AG04449 (cell line): ENCODE data around the gene PPP1R13B.

Experiments used
- CTCF ChIA-PET: fragments of 350-600 bp; formaldehyde crosslinking; extraction: SDS; loops from one replicate; lab custom pipeline; 2021; ENCODE audit warnings: antibody characterized with exemption; lab: Yijun Ruan, JAX
- POLR2A ChIA-PET: fragments of 400-600, 350-600 bp; formaldehyde crosslinking; extraction: SDS; loops from one replicate; lab custom pipeline; 2020; ENCODE audit warnings: antibody characterized with exemption, inconsistent platforms; lab: Yijun Ruan, JAX
- DNase-seq: peaks from one replicate; pipeline ENCODE4 v3.0.0-alpha.2; 2010; ENCODE audit warnings: low read depth, low spot score
- H3K4me3 ChIP-seq: 2 replicates; pipeline ENCODE4 v1.5.1; 2011; ENCODE audit warnings: low read depth, mild to moderate bottlenecking, control low read depth, low read length
- CTCF ChIP-seq: IDR thresholded peaks from one replicate; pipeline ENCODE4 v1.5.1; 2011; ENCODE audit warnings: mild to moderate bottlenecking, moderate library complexity, low read length, control low read depth, inconsistent platforms; ENCODE audit not compliant: insufficient read depth; ENCODE audit errors: missing control alignments

The PPP1R13B gene

GRCh38 chr14:103732868-103733620 is 114.3 kb downstream of the PPP1R13B start:
- no peak for TF ChIP-seq CTCF
- ChIA-PET POLR2A (interaction anchor here (0.5 to 1.1 kb wide), 3 partner anchors 14 to 26 kb away, joined by 3 to 4 read pairs (median 3); no protein-coding TSS in a partner anchor), CTCF (interaction anchor here (1.3 to 1.8 kb wide), 3 partner anchors 8 to 75 kb away, joined by 3 to 6 read pairs (median 3); no protein-coding TSS in a partner anchor)
- H3K4me3 ChIP-seq, result no peak overlapping the region
- DNase-seq, result no peak

GRCh38 chr14:103731916-103732867 is 115.2 kb downstream of the PPP1R13B start:
- H3K4me3 ChIP-seq, result no peak overlapping the region
- POLR2A ChIA-PET, result interaction anchor here (0.5 to 0.9 kb wide), 2 partner anchors 13 to 27 kb away, joined by 3 read pairs; no protein-coding TSS in a partner anchor
- no peak for DNase-seq
- no peak for TF ChIP-seq CTCF
- CTCF ChIA-PET, result interaction anchor here (1.3 to 1.8 kb wide), 3 partner anchors 9 to 76 kb away, joined by 3 to 6 read pairs (median 3); no protein-coding TSS in a partner anchor

GRCh38 chr14:103731481-103731880 is 115.9 kb downstream of the PPP1R13B start:
- no peak for DNase-seq
- ChIA-PET CTCF (no interaction called here), POLR2A (no interaction called here)
- H3K4me3 ChIP-seq, result no peak overlapping the region
- no peak for TF ChIP-seq CTCF

GRCh38 chr14:103730490-103731035 is 116.8 kb downstream of the PPP1R13B start:
- POLR2A ChIA-PET, result no interaction called here
- CTCF ChIA-PET, result no interaction called here
- TF ChIP-seq CTCF, result no peak
- no peak overlapping the region for H3K4me3 ChIP-seq
- no peak for DNase-seq

GRCh38 chr14:103729496-103730448 is 117.6 kb downstream of the PPP1R13B start:
- ChIA-PET POLR2A (no interaction called here), CTCF (no interaction called here)
- no peak for TF ChIP-seq CTCF
- DNase-seq, result no peak
- H3K4me3 ChIP-seq, result no peak overlapping the region
